SK-N-SH (cell line): ENCODE measurements around the gene CD81. TPM values are rescaled to one million over a fixed set of nuclear protein-coding genes. Genes with fewer than 3 reads are reported as not detected.

ENCODE experiments used
- CTCF ChIA-PET: fragments of 300-600, 350-600 bp; formaldehyde crosslinking; extraction: SDS; loops from one replicate; lab custom pipeline; 2021; lab: Yijun Ruan, JAX
- POLR2A ChIA-PET: fragments of 350-600 bp; sonication (Branson Sonifier 250); formaldehyde crosslinking; extraction: SDS; loops from one replicate; lab custom pipeline; 2020; ENCODE audit warnings: antibody characterized with exemption, inconsistent platforms; lab: Yijun Ruan, JAX
- DNase-seq: peaks from one replicate; pipeline ENCODE4 v3.0.0; 2012
- H2AFZ ChIP-seq: fragments of 200-600 bp; sonication (generic); 2 replicates; pipeline ENCODE4 v1.8.1; 2016; ENCODE audit warnings: antibody characterized with exemption, mild to moderate bottlenecking, low read depth
- H3F3A ChIP-seq: fragments of 200-600 bp; sonication (generic); replicated peaks from 2 replicates; pipeline ENCODE3; 2016; ENCODE audit warnings: antibody characterized with exemption, mild to moderate bottlenecking; ENCODE audit not compliant: insufficient read depth
- H3K27ac ChIP-seq, 2 experiments: fragments of 200-500 bp in 1 of 2; fragments of 200-600 bp in 1 of 2; sonication (Bioruptor generic) in 1 of 2; sonication (generic), shearing (Covaris generic) in 1 of 2; 2 replicates each; pipeline versions ENCODE4 v1.5.1 to v1.6.1; 2014 to 2016; ENCODE audit warnings: low read depth in 2 of 2, inconsistent platforms in 1 of 2, low read length in 1 of 2, mild to moderate bottlenecking in 1 of 2, mixed read lengths in 1 of 2
- H3K27me3 ChIP-seq: fragments of 200-600 bp; sonication (generic), shearing (Covaris generic); 2 replicates; pipeline ENCODE4 v1.6.1; 2016; ENCODE audit warnings: mixed run types; ENCODE audit not compliant: insufficient read depth
- H3K36me3 ChIP-seq, 2 experiments: fragments of 200-500 bp in 1 of 2; fragments of 200-600 bp in 1 of 2; sonication (Bioruptor generic) in 1 of 2; sonication (generic) in 1 of 2; replicated peaks in 1 of 2; 2 replicates each; pipeline versions ENCODE3 to v1.5.1; 2014 to 2016; ENCODE audit warnings: low read length in 1 of 2, mild to moderate bottlenecking in 1 of 2; ENCODE audit not compliant: insufficient read depth in 2 of 2, control insufficient read depth in 1 of 2
- H3K4me1 ChIP-seq, 2 experiments: fragments of 200-500 bp in 1 of 2; fragments of 200-600 bp in 1 of 2; sonication (Bioruptor generic) in 1 of 2; sonication (generic), shearing (Covaris generic) in 1 of 2; 2 replicates each; pipeline versions ENCODE4 v1.5.1 to v1.6.1; 2014 to 2016; ENCODE audit warnings: low read depth in 1 of 2, low read length in 1 of 2, mixed run types in 1 of 2; ENCODE audit not compliant: insufficient read depth in 2 of 2, control insufficient read depth in 1 of 2
- H3K4me2 ChIP-seq: fragments of 200-600 bp; sonication (generic), shearing (Covaris generic); 2 replicates; pipeline ENCODE4 v1.6.1; 2017; ENCODE audit warnings: mixed run types
- H3K4me3 ChIP-seq, 2 experiments: fragments of 200-500 bp in 1 of 2; fragments of 200-600 bp in 1 of 2; sonication (Bioruptor generic) in 1 of 2; sonication (generic), shearing (Covaris generic) in 1 of 2; 2 replicates each; pipeline versions ENCODE4 v1.5.1 to v1.8.1; 2014 to 2016; ENCODE audit warnings: low read depth in 2 of 2, inconsistent platforms in 1 of 2, low read length in 1 of 2, mild to moderate bottlenecking in 1 of 2, mixed read lengths in 1 of 2, moderate library complexity in 1 of 2
- H3K79me2 ChIP-seq: fragments of 200-600 bp; sonication (generic); 2 replicates; pipeline ENCODE4 v1.8.1; 2017; ENCODE audit warnings: mild to moderate bottlenecking; ENCODE audit not compliant: insufficient read depth
- H3K9ac ChIP-seq: fragments of 200-600 bp; sonication (generic); 2 replicates; pipeline ENCODE4 v1.6.1; 2017; ENCODE audit warnings: mixed run types
- H3K9me2 ChIP-seq: fragments of 200-600 bp; sonication (generic); 2 replicates; pipeline ENCODE4 v1.6.1; 2017; ENCODE audit warnings: mixed run types
- H3K9me3 ChIP-seq: fragments of 200-600 bp; sonication (generic); 2 replicates; pipeline ENCODE4 v1.6.1; 2017; ENCODE audit warnings: mixed run types, mild to moderate bottlenecking, moderate library complexity
- H4K20me1 ChIP-seq: fragments of 200-600 bp; sonication (generic); 2 replicates; pipeline ENCODE4 v1.6.1; 2017; ENCODE audit warnings: mild to moderate bottlenecking, mixed run types; ENCODE audit not compliant: insufficient read depth
- ELF1 ChIP-seq: IDR thresholded peaks from 2 replicates; pipeline ENCODE4 v1.4.0; 2012
- GATA2 ChIP-seq: sonication (generic); formaldehyde crosslinking; IDR thresholded peaks from 2 replicates; pipeline ENCODE4 v1.5.0; 2020; ENCODE audit warnings: mild to moderate bottlenecking, missing genetic modification reagents
- MXI1 ChIP-seq: IDR thresholded peaks from 2 replicates; pipeline ENCODE4 v1.6.1; 2012; ENCODE audit warnings: mild to moderate bottlenecking, low read depth, low read length, improper control_type of control experiment
- NFIC ChIP-seq: IDR thresholded peaks from 2 replicates; pipeline ENCODE4 v1.4.0; 2012; ENCODE audit warnings: borderline replicate concordance
- PBX3 ChIP-seq: IDR thresholded peaks from 2 replicates; pipeline ENCODE4; 2012
- RAD21 ChIP-seq: IDR thresholded peaks from 2 replicates; pipeline ENCODE4 v1.6.1; 2012; ENCODE audit warnings: mild to moderate bottlenecking, low read length
- RFX5 ChIP-seq: IDR thresholded peaks from 2 replicates; pipeline ENCODE4 v1.6.1; 2012; ENCODE audit warnings: mild to moderate bottlenecking, improper control_type of control experiment, low read length
- RXRA ChIP-seq: IDR thresholded peaks from 2 replicates; pipeline ENCODE4 v1.4.0; 2012; ENCODE audit warnings: low read depth, mild to moderate bottlenecking, borderline replicate concordance
- SMC3 ChIP-seq: IDR thresholded peaks from 2 replicates; pipeline ENCODE4 v1.6.1; 2012; ENCODE audit warnings: low read depth, low read length, improper control_type of control experiment
- YY1 ChIP-seq: IDR thresholded peaks from 2 replicates; pipeline ENCODE4 v1.4.0; 2012; ENCODE audit warnings: low read depth, mild to moderate bottlenecking
- WGBS: methylation state at CpG from one replicate; pipeline ENCODE4 v1.1.6; 2017; ENCODE audit warnings: low lambda C conversion rate; 5-methylcytosine and 5-hydroxymethylcytosine counted together
- polyA plus RNA-seq, 3 experiments: library from polyadenylated mRNA; depleted of rRNA; stranded (reverse); fragments of >200 nt; gene quantifications; 2 replicates each; pipeline ENCODE4 v1.2.3, GENCODE V29; 2012
- TF ChIP-seq, protein P1 (sequence below): IDR thresholded peaks from 2 replicates; pipeline ENCODE4 v1.4.0; 2012; ENCODE audit warnings: low read depth, borderline replicate concordance

The CD81 gene
- polyA plus RNA-seq, 1 of the 3 experiments (the other 2 are of a cell fraction), result 517 TPM

GRCh38 chr11:2396471-2396870 lies 19.4 kb downstream of the CD81 start:
- Histone ChIP-seq H3K4me3 (no peak overlapping the region), H3F3A (peaks cover 10% of the 10 kb centered on the region), H4K20me1 (peaks cover 23% of the 10 kb centered on the region), H3K36me3 (peaks cover 8 to 45% of the 10 kb centered on the region in 2 experiments), H3K9me2 (no peaks in the 10 kb centered on the region), H3K27me3 (no peaks in the 10 kb centered on the region), H3K79me2 (peaks cover 19% of the 10 kb centered on the region), H3K4me2 (no peak overlapping the region), H3K4me1 (peaks cover 7 to 15% of the 10 kb centered on the region in 2 experiments; a peak in 2 of 4 replicates), H3K27ac (no peak overlapping the region), H3K9ac (no peak overlapping the region), H3K9me3 (no peaks in the 10 kb centered on the region), H2AFZ (no peak overlapping the region)
- TF ChIP-seq SMC3, result no peak
- no peak for TF ChIP-seq RFX5
- TF ChIP-seq GATA2 (CRISPR knock-in tag), result no peak
- TF ChIP-seq PBX3, result no peak
- TF ChIP-seq MXI1, result no peak
- TF ChIP-seq RAD21, result no peak
- no peak for TF ChIP-seq YY1
- TF ChIP-seq ELF1, result no peak
- TF ChIP-seq NFIC, result no peak
- POLR2A ChIA-PET, result interaction anchor here (1.0 kb wide), 1 partner anchor 19 kb away, joined by 3 read pairs; no protein-coding TSS in a partner anchor
- no peak for DNase-seq
- WGBS, result 94% methylated on average over 9 of the region's 26 CpGs
- CTCF ChIA-PET, result no interaction called here

- H3K9me2 ChIP-seq, result no peaks in the 10 kb centered on the region
- 96% methylated on average over 9 of the region's 12 CpGs for WGBS
- CTCF ChIA-PET, result no interaction called here
- POLR2A ChIA-PET, result no interaction called here
- peaks cover 8 to 42% of the 10 kb centered on the region in 2 experiments for H3K36me3 ChIP-seq
- no peak for DNase-seq
- peaks cover 17% of the 10 kb centered on the region; the same call in 1 of the 2 replicates for H4K20me1 ChIP-seq
- H3K4me3 ChIP-seq, result no peak overlapping the region
- TF ChIP-seq, protein P1, sequence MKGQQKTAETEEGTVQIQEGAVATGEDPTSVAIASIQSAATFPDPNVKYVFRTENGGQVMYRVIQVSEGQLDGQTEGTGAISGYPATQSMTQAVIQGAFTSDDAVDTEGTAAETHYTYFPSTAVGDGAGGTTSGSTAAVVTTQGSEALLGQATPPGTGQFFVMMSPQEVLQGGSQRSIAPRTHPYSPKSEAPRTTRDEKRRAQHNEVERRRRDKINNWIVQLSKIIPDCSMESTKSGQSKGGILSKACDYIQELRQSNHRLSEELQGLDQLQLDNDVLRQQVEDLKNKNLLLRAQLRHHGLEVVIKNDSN, result no peak
- TF ChIP-seq RXRA, result no peak
- H3K79me2 ChIP-seq, result peaks cover 25% of the 10 kb centered on the region
- H3K27me3 ChIP-seq, result no peaks in the 10 kb centered on the region
- H3K4me2 ChIP-seq, result no peak overlapping the region
- peaks cover 10% of the 10 kb centered on the region for H3F3A ChIP-seq
- H2AFZ ChIP-seq, result no peak overlapping the region
- no peak overlapping the region for H3K9ac ChIP-seq
- H3K4me1 ChIP-seq, result peaks cover 10 to 20% of the 10 kb centered on the region in 2 experiments; a peak in 2 of 4 replicates
- no peaks in the 10 kb centered on the region for H3K9me3 ChIP-seq
- H3K27ac ChIP-seq, result no peak overlapping the region
Observed at GRCh38 chr11:2397005-2397404, 19.9 kb downstream of the CD81 start.
